GM23338 (cell line): ENCODE data around the gene NRL. TPM values are rescaled to one million over a fixed set of nuclear protein-coding genes. Genes with fewer than 3 reads are reported as not detected.

Source experiments
- ATAC-seq: fragments of 200-7000 bp; cut with Tn5 transposase; 3 replicates; pipeline ENCODE4 v1.9.1; 2020
- DNase-seq: peaks from one replicate; pipeline ENCODE4 v3.0.0-alpha.2; 2015; ENCODE audit warnings: low spot score
- H2AFZ ChIP-seq: fragments of 200-600 bp; sonication (generic); 2 replicates; pipeline ENCODE4 v1.8.0; 2016; ENCODE audit warnings: antibody characterized with exemption, mild to moderate bottlenecking, moderate library complexity
- H3F3A ChIP-seq: fragments of 200-600 bp; sonication (generic); replicated peaks from 2 replicates; pipeline ENCODE4 v1.8.0; 2017; ENCODE audit warnings: antibody characterized with exemption, mixed run types, low read depth
- H3K27ac ChIP-seq: fragments of 200-600 bp; sonication (generic); 2 replicates; pipeline ENCODE4 v1.6.1; 2016; ENCODE audit warnings: low read depth
- H3K27me3 ChIP-seq: fragments of 200-600 bp; sonication (generic); 2 replicates; pipeline ENCODE4 v1.8.0; 2016; ENCODE audit warnings: mild to moderate bottlenecking, mixed run types, moderate library complexity; ENCODE audit not compliant: insufficient read depth
- H3K36me3 ChIP-seq: fragments of 200-600 bp; sonication (generic); 2 replicates; pipeline ENCODE4 v1.8.0; 2016; ENCODE audit warnings: mild to moderate bottlenecking; ENCODE audit not compliant: insufficient read depth
- H3K4me1 ChIP-seq: fragments of 200-600 bp; sonication (generic); 2 replicates; pipeline ENCODE4 v1.8.0; 2016; ENCODE audit warnings: mild to moderate bottlenecking, moderate library complexity; ENCODE audit not compliant: insufficient read depth
- H3K4me2 ChIP-seq: fragments of 200-600 bp; sonication (generic); 2 replicates; pipeline ENCODE4 v1.7.1; 2017; ENCODE audit warnings: mixed run types
- H3K4me3 ChIP-seq: fragments of 200-600 bp; sonication (generic); 2 replicates; pipeline ENCODE4 v1.6.1; 2016; ENCODE audit warnings: mixed run types
- H3K79me2 ChIP-seq: fragments of 200-600 bp; sonication (generic); replicated peaks from 2 replicates; pipeline ENCODE4 v1.8.0; 2017; ENCODE audit warnings: mild to moderate bottlenecking; ENCODE audit not compliant: insufficient read depth
- H3K9me2 ChIP-seq: fragments of 200-600 bp; sonication (generic); 2 replicates; pipeline ENCODE4 v1.8.0; 2017; ENCODE audit not compliant: insufficient read depth
- H4K20me1 ChIP-seq: fragments of 200-600 bp; sonication (generic); replicated peaks from 2 replicates; pipeline ENCODE4 v1.8.0; 2017; ENCODE audit warnings: mild to moderate bottlenecking; ENCODE audit not compliant: insufficient read depth
- H3K27ac Mint-ChIP-seq: 2 replicates; pipeline ENCODE4 v1.8.0; 2020; ENCODE audit warnings: inconsistent platforms, mild to moderate bottlenecking, moderate library complexity, mixed read lengths
- H3K27me3 Mint-ChIP-seq: 3 replicates; pipeline ENCODE4 v1.8.0; 2022; ENCODE audit warnings: low read depth, mild to moderate bottlenecking, moderate library complexity, mixed read lengths, inconsistent platforms; ENCODE audit not compliant: insufficient read depth, poor library complexity
- H3K36me3 Mint-ChIP-seq: 3 replicates; pipeline ENCODE4 v1.8.0; 2021; ENCODE audit warnings: low read depth, mild to moderate bottlenecking, inconsistent platforms, moderate library complexity, mixed read lengths
- H3K4me1 Mint-ChIP-seq: 3 replicates; pipeline ENCODE4 v1.8.0; 2020; ENCODE audit warnings: mild to moderate bottlenecking, inconsistent platforms, mixed read lengths
- H3K4me3 Mint-ChIP-seq: 3 replicates; pipeline ENCODE4 v1.8.0; 2021; ENCODE audit warnings: moderate library complexity, mild to moderate bottlenecking, inconsistent platforms, mixed read lengths
- H3K9me3 Mint-ChIP-seq: 3 replicates; pipeline ENCODE4 v1.8.0; 2020; ENCODE audit warnings: moderate library complexity, mild to moderate bottlenecking, inconsistent platforms, mixed read lengths
- CREB1 ChIP-seq: fragments of 250-450 bp; sonication (Bioruptor Pico); IDR thresholded peaks from 2 replicates; pipeline ENCODE4 v1.5.0; 2020; ENCODE audit warnings: low read depth, mild to moderate bottlenecking, moderate library complexity
- EZH2phosphoT487 ChIP-seq: fragments of 200-600 bp; sonication (generic); IDR thresholded peaks from one replicate; pipeline ENCODE4 v1.8.1; 2018; ENCODE audit warnings: antibody characterized with exemption; ENCODE audit not compliant: unreplicated experiment
- JUNB ChIP-seq: IDR thresholded peaks from one replicate; pipeline ENCODE4 v1.6.1; 2016; ENCODE audit warnings: antibody characterized with exemption; ENCODE audit not compliant: unreplicated experiment
- REST ChIP-seq: IDR thresholded peaks from one replicate; pipeline ENCODE4 v1.6.1; 2018; ENCODE audit warnings: antibody characterized with exemption; ENCODE audit not compliant: unreplicated experiment
- STAT1 ChIP-seq: IDR thresholded peaks from one replicate; pipeline ENCODE4 v1.6.1; 2016; ENCODE audit warnings: antibody characterized with exemption; ENCODE audit not compliant: unreplicated experiment
- ZNF114 ChIP-seq: fragments of 250-450 bp; sonication (Bioruptor Pico); IDR thresholded peaks from 2 replicates; pipeline ENCODE4 v1.5.0; 2020; ENCODE audit warnings: mild to moderate bottlenecking, moderate library complexity
- polyA plus RNA-seq: library from polyadenylated mRNA; unstranded; fragments of >200 nt; fragmentation: Nextera tagmentation; extraction: Ambion mirVana; gene quantifications from 2 replicates; pipeline ENCODE4 v1.2.1, GENCODE V29; 2016
- total RNA-seq: library from RNA; depleted of rRNA; stranded (reverse); fragments of >200 nt; shearing (Covaris generic); gene quantifications from 2 replicates; pipeline ENCODE4 v1.2.3, GENCODE V29; 2014
- TF ChIP-seq, protein P1 (sequence below): fragments of 250-450 bp; sonication (Bioruptor Pico); IDR thresholded peaks from 2 replicates; pipeline ENCODE4 v1.5.0; 2020; ENCODE audit warnings: mild to moderate bottlenecking, moderate library complexity
- TF ChIP-seq, protein P2 (sequence below), 2 experiments: fragments of 200-600 bp in 1 of 2; sonication (generic) in 1 of 2; conservative IDR thresholded peaks; 2 replicates each; pipeline versions ENCODE4 v1.5.1 to v1.6.1; 2016 to 2017; ENCODE audit warnings: antibody characterized with exemption in 2 of 2, low read depth in 2 of 2, mild to moderate bottlenecking in 2 of 2, moderate library complexity in 1 of 2
- TF ChIP-seq, protein P3 (sequence below): IDR thresholded peaks from 2 replicates; pipeline ENCODE4 v1.6.1; 2016; ENCODE audit warnings: antibody characterized with exemption

NRL gene
- total and polyA plus RNA-seq, 2 experiments from 2014 or later = 1.8 to 2.2 TPM

DNA sequence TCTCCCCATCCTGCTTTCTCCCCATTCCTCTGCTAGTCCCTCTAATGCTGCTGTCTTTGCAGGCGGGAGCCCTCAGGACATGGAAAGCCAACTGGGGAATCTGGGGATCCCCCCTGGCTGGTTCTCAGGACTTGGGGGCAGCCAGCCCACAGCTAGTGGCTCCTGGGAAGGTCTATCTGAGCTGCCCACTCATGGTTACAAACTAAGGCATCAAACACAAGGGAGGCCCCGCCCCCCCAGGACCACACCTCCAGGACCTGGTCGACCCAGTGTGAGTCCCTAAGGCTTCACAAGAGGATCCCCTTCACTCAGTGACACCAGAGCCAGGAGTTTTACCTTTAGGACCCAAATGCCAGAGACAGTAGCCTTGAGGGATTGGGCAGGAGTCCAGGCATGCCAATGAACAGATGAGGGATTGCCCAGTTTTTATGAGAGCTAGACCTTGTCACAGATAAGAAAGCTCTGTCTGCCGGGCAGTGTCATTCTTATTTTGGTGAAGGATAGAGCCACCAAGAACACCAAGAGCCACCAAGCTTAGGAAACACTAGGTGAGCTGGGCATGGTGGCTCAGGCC lies 51.4 kb downstream of the NRL start:
- H3K27me3 Mint-ChIP-seq = peaks cover 2% of the 10 kb centered on the region
- Histone ChIP-seq H3K27me3 (no peaks in the 10 kb centered on the region), H3K36me3 (no peaks in the 10 kb centered on the region), H4K20me1 (no peaks in the 10 kb centered on the region), H3K79me2 (no peaks in the 10 kb centered on the region), H3K9me2 (no peaks in the 10 kb centered on the region), H3K27ac (no peak overlapping the region), H3F3A (no peaks in the 10 kb centered on the region), H3K4me1 (no peaks in the 10 kb centered on the region), H3K4me3 (no peak overlapping the region), H3K4me2 (no peak overlapping the region), H2AFZ (no peak overlapping the region)
- H3K4me3 Mint-ChIP-seq = no peak overlapping the region
- H3K36me3 Mint-ChIP-seq = peaks cover 12% of the 10 kb centered on the region; the same call in 2 of the 3 replicates
- peaks cover 13% of the 10 kb centered on the region for H3K4me1 Mint-ChIP-seq
- DNase-seq (no peak), ATAC-seq (no peak)
- TF ChIP-seq CREB1 (CRISPR knock-in tag) (no peak), JUNB (no peak), EZH2phosphoT487 (no peak), ZNF114 (CRISPR knock-in tag) (no peak), REST (no peak), STAT1 (no peak)
- TF ChIP-seq, protein P1, sequence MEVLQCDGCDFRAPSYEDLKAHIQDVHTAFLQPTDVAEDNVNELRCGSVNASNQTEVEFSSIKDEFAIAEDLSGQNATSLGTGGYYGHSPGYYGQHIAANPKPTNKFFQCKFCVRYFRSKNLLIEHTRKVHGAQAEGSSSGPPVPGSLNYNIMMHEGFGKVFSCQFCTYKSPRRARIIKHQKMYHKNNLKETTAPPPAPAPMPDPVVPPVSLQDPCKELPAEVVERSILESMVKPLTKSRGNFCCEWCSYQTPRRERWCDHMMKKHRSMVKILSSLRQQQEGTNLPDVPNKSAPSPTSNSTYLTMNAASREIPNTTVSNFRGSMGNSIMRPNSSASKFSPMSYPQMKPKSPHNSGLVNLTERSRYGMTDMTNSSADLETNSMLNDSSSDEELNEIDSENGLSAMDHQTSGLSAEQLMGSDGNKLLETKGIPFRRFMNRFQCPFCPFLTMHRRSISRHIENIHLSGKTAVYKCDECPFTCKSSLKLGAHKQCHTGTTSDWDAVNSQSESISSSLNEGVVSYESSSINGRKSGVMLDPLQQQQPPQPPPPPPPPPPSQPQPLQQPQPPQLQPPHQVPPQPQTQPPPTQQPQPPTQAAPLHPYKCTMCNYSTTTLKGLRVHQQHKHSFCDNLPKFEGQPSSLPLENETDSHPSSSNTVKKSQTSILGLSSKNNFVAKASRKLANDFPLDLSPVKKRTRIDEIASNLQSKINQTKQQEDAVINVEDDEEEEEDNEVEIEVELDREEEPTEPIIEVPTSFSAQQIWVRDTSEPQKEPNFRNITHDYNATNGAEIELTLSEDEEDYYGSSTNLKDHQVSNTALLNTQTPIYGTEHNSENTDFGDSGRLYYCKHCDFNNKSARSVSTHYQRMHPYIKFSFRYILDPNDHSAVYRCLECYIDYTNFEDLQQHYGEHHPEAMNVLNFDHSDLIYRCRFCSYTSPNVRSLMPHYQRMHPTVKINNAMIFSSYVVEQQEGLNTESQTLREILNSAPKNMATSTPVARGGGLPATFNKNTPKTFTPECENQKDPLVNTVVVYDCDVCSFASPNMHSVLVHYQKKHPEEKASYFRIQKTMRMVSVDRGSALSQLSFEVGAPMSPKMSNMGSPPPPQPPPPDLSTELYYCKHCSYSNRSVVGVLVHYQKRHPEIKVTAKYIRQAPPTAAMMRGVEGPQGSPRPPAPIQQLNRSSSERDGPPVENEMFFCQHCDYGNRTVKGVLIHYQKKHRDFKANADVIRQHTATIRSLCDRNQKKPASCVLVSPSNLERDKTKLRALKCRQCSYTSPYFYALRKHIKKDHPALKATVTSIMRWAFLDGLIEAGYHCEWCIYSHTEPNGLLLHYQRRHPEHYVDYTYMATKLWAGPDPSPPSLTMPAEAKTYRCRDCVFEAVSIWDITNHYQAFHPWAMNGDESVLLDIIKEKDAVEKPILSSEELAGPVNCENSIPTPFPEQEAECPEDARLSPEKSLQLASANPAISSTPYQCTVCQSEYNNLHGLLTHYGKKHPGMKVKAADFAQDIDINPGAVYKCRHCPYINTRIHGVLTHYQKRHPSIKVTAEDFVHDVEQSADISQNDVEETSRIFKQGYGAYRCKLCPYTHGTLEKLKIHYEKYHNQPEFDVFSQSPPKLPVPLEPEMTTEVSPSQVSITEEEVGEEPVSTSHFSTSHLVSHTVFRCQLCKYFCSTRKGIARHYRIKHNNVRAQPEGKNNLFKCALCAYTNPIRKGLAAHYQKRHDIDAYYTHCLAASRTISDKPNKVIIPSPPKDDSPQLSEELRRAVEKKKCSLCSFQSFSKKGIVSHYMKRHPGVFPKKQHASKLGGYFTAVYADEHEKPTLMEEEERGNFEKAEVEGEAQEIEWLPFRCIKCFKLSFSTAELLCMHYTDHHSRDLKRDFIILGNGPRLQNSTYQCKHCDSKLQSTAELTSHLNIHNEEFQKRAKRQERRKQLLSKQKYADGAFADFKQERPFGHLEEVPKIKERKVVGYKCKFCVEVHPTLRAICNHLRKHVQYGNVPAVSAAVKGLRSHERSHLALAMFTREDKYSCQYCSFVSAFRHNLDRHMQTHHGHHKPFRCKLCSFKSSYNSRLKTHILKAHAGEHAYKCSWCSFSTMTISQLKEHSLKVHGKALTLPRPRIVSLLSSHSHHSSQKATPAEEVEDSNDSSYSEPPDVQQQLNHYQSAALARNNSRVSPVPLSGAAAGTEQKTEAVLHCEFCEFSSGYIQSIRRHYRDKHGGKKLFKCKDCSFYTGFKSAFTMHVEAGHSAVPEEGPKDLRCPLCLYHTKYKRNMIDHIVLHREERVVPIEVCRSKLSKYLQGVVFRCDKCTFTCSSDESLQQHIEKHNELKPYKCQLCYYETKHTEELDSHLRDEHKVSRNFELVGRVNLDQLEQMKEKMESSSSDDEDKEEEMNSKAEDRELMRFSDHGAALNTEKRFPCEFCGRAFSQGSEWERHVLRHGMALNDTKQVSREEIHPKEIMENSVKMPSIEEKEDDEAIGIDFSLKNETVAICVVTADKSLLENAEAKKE = no peak
- TF ChIP-seq, protein P2, sequence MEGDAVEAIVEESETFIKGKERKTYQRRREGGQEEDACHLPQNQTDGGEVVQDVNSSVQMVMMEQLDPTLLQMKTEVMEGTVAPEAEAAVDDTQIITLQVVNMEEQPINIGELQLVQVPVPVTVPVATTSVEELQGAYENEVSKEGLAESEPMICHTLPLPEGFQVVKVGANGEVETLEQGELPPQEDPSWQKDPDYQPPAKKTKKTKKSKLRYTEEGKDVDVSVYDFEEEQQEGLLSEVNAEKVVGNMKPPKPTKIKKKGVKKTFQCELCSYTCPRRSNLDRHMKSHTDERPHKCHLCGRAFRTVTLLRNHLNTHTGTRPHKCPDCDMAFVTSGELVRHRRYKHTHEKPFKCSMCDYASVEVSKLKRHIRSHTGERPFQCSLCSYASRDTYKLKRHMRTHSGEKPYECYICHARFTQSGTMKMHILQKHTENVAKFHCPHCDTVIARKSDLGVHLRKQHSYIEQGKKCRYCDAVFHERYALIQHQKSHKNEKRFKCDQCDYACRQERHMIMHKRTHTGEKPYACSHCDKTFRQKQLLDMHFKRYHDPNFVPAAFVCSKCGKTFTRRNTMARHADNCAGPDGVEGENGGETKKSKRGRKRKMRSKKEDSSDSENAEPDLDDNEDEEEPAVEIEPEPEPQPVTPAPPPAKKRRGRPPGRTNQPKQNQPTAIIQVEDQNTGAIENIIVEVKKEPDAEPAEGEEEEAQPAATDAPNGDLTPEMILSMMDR (conservative IDR thresholded peaks at IDR 0.05; ENCODE audit: low read depth in 2 of 2) = no peak
- TF ChIP-seq, protein P3, sequence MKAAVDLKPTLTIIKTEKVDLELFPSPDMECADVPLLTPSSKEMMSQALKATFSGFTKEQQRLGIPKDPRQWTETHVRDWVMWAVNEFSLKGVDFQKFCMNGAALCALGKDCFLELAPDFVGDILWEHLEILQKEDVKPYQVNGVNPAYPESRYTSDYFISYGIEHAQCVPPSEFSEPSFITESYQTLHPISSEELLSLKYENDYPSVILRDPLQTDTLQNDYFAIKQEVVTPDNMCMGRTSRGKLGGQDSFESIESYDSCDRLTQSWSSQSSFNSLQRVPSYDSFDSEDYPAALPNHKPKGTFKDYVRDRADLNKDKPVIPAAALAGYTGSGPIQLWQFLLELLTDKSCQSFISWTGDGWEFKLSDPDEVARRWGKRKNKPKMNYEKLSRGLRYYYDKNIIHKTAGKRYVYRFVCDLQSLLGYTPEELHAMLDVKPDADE = no peak
- H3K9me3 Mint-ChIP-seq = no peaks in the 10 kb centered on the region; the same call in 2 of the 3 replicates
- no peak overlapping the region for H3K27ac Mint-ChIP-seq
